ENCODE data around the gene PTPRK. TPM values are rescaled to one million over a fixed set of nuclear protein-coding genes. Genes with fewer than 3 reads are reported as not detected.

The PTPRK gene
- total and polyA plus RNA-seq, 7 donors, result 6.0 to 51.3 (median 46.7) TPM

DNA sequence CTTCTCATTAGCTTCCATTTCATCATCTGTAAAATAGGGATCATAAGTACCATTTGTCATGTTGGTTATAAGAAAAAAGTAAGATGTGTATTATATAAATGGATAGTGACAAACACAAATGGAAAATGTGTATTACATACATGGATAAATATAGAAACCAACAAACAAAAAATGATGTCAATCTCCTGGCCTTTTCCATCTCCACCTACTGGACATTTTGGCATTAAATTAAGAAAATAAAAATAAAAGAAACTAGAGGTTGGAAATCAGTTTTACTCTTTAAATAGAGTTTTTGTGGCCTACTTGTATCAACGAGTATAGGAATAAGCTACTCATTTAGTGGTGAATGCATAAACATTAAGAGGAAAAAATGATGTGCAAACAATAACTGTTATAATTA lies 552.0 kb downstream of the PTPRK start:
- TF ChIP-seq POLR2AphosphoS5 (IDR thresholded peaks at IDR 0.05) (no peak), EP300 (IDR thresholded peaks at IDR 0.05) (no peak), POLR2A (IDR thresholded peaks at IDR 0.05) (no peak)
- TF ChIP-seq, protein P1, sequence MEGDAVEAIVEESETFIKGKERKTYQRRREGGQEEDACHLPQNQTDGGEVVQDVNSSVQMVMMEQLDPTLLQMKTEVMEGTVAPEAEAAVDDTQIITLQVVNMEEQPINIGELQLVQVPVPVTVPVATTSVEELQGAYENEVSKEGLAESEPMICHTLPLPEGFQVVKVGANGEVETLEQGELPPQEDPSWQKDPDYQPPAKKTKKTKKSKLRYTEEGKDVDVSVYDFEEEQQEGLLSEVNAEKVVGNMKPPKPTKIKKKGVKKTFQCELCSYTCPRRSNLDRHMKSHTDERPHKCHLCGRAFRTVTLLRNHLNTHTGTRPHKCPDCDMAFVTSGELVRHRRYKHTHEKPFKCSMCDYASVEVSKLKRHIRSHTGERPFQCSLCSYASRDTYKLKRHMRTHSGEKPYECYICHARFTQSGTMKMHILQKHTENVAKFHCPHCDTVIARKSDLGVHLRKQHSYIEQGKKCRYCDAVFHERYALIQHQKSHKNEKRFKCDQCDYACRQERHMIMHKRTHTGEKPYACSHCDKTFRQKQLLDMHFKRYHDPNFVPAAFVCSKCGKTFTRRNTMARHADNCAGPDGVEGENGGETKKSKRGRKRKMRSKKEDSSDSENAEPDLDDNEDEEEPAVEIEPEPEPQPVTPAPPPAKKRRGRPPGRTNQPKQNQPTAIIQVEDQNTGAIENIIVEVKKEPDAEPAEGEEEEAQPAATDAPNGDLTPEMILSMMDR (IDR thresholded peaks at IDR 0.05), result no peak
- no peak overlapping the region for H3K27ac ChIP-seq
- H3K4me3 ChIP-seq, result no peak overlapping the region
- H3K9me3 ChIP-seq, result no peaks in the 10 kb centered on the region
- WGBS, 2 donors, result 82 to 88% methylated on average over 1 of the region's 1 CpG
- intact Hi-C loops (cut with DNase I), result no loop called here
- peaks cover 0 to 42% (median 0%) of the 10 kb centered on the region in 4 donors for H3K36me3 ChIP-seq
- no peaks in the 10 kb centered on the region for H3K4me1 ChIP-seq
- DNase-seq, result no peak
- H3K27me3 ChIP-seq, result no peaks in the 10 kb centered on the region

DNA sequence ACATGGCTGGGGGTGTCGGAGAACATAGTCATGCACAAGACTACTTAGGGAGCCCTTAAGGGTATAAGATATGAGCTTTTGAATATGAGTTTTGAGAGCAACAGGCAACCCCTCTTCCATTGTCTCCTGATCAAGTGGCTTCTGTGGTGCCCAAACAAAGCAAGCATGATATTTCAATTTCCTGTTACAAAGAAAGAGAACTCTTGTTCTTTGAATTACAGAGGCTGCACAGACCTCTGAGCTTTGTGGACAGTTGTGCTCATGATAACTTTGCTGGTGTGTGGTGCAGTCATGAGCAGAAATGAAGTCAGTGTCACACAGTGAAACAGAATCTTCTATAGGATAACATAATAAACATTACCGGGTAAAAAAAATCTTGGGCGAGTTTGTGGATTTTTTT lies 552.7 kb downstream of the PTPRK start:
- Histone ChIP-seq H3K27ac (no peak overlapping the region), H3K4me1 (no peaks in the 10 kb centered on the region), H3K4me3 (no peak overlapping the region), H3K27me3 (no peaks in the 10 kb centered on the region), H3K9me3 (no peaks in the 10 kb centered on the region), H3K36me3 (peaks cover 0 to 36% (median 0%) of the 10 kb centered on the region in 4 donors)
- 75 to 76% methylated on average over 3 of the region's 3 CpGs for WGBS, 2 donors
- TF ChIP-seq POLR2AphosphoS5 (IDR thresholded peaks at IDR 0.05) (no peak), POLR2A (IDR thresholded peaks at IDR 0.05) (no peak)
- TF ChIP-seq, protein P1 (IDR thresholded peaks at IDR 0.05), result no peak
- DNase-seq, result no peak
- intact Hi-C loops (cut with DNase I), result no loop called here

DNA sequence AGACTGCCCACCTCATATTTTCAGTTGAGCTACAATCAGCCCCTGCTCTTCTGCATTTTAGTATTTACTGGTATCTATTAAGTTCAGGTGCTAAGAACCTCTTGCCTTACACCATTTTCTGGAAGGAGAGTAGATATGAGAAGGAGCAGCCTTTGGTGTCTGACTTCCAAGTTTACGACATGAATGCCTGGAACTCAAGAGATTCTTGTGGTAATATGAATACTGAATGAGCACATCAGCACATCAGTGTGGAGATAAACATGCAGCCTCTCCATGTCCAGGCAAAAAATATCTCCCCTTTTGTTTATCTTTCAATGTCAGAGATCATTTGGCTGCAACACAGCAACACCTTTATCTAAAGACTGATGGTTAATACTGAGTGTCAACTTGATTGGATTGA lies 553.8 kb downstream of the PTPRK start:
- DNase-seq, result no peak
- Histone ChIP-seq H3K36me3 (peaks cover 0 to 25% (median 0%) of the 10 kb centered on the region in 4 donors), H3K27me3 (no peaks in the 10 kb centered on the region), H3K9me3 (no peaks in the 10 kb centered on the region), H3K4me3 (no peak overlapping the region), H3K4me1 (no peaks in the 10 kb centered on the region), H3K27ac (no peak overlapping the region)
- TF ChIP-seq, protein P1 (IDR thresholded peaks at IDR 0.05), result no peak
- TF ChIP-seq POLR2AphosphoS5 (IDR thresholded peaks at IDR 0.05) (no peak), POLR2A (IDR thresholded peaks at IDR 0.05) (no peak), EP300 (IDR thresholded peaks at IDR 0.05) (no peak)
- 91 to 94% methylated on average over 1 of the region's 1 CpG for WGBS, 2 donors
- intact Hi-C loops (cut with DNase I), result no loop called here

DNA sequence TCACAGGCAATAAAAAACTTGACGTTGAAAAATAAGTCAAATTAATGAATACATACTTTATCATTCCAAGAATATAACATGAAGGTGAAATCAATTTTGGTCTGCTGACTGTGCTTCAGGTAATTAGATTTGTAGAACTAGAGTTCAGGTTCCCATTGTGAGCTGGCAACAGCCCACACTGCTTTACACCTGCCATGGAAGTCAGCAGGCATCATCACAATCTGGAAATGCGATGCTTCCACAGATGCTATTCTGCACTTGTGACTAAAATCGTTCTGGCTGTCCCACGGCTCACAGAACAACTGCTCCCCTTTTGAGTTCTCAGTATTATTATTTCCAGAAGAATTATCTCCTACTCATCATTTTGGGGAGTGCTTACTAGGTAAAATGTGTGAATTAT lies 556.9 kb downstream of the PTPRK start:
- Histone ChIP-seq H3K4me1 (no peaks in the 10 kb centered on the region), H3K4me3 (no peak overlapping the region), H3K27ac (no peak overlapping the region), H3K9me3 (no peaks in the 10 kb centered on the region), H3K27me3 (no peaks in the 10 kb centered on the region), H3K36me3 (peaks cover 0 to 5% (median 0%) of the 10 kb centered on the region in 4 donors)
- no peak for DNase-seq
- TF ChIP-seq EP300 (IDR thresholded peaks at IDR 0.05), result no peak
- no peak for TF ChIP-seq POLR2AphosphoS5 (IDR thresholded peaks at IDR 0.05)
- TF ChIP-seq, protein P1 (IDR thresholded peaks at IDR 0.05), result no peak
- TF ChIP-seq POLR2A (IDR thresholded peaks at IDR 0.05), result no peak
- 88 to 91% methylated on average over 4 of the region's 4 CpGs for WGBS, 2 donors
- intact Hi-C loops (cut with DNase I), result no loop called here

DNA sequence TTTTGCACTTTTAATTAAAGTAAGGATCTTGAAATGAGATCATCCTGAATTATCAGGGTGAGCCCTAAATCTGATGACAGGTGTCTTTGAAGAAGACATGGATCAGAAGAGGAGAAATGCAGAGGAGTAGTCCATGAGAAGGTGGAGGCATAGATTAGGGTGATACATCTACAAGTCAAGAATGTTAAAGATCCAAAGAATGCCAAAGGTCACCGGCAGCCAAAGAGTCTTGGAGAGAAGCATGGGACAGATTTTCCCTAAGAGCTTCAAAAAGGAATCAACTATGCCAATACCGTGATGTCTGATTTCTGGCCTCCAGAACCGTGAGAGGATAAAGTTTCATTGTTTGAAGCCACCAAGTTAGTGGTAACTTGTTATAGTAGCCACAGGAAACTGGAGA lies 560.5 kb downstream of the PTPRK start:
- TF ChIP-seq, protein P1 (IDR thresholded peaks at IDR 0.05), result no peak
- TF ChIP-seq POLR2AphosphoS5 (IDR thresholded peaks at IDR 0.05) (no peak), POLR2A (IDR thresholded peaks at IDR 0.05) (no peak), EP300 (IDR thresholded peaks at IDR 0.05) (no peak)
- no peaks in the 10 kb centered on the region for H3K27me3 ChIP-seq
- no peaks in the 10 kb centered on the region for H3K4me1 ChIP-seq
- H3K27ac ChIP-seq, result no peak overlapping the region
- no peak for DNase-seq
- H3K9me3 ChIP-seq, result no peaks in the 10 kb centered on the region
- no peak overlapping the region for H3K4me3 ChIP-seq
- WGBS, 2 donors, result 96 to 97% methylated on average over 3 of the region's 3 CpGs
- no peaks in the 10 kb centered on the region for H3K36me3 ChIP-seq
- intact Hi-C loops (cut with DNase I), result no loop called here

Data from sigmoid colon (tissue), 7 donors.